H9 (cell line): ENCODE results near the gene AP1S3. TPM values are rescaled to one million over a fixed set of nuclear protein-coding genes. Genes with fewer than 3 reads are reported as not detected.

ENCODE experiments used
- DNase-seq: peaks from one replicate; pipeline ENCODE4 v3.0.0-alpha.2; 2017
- H2AFZ ChIP-seq: one replicate; pipeline ENCODE4 v1.6.1; 2013; ENCODE audit warnings: mild to moderate bottlenecking, low read length, control low read depth, moderate library complexity
- H2AK5ac ChIP-seq: 2 replicates; pipeline ENCODE4 v1.6.1; 2013; ENCODE audit warnings: low read length, control low read depth, mixed read lengths; ENCODE audit not compliant: insufficient read length
- H2BK120ac ChIP-seq: one replicate; pipeline ENCODE4 v1.6.1; 2013; ENCODE audit warnings: low read depth, mild to moderate bottlenecking, low read length, control low read depth, inconsistent platforms; ENCODE audit not compliant: poor library complexity, severe bottlenecking
- H2BK12ac ChIP-seq: 2 replicates; pipeline ENCODE4 v1.6.1; 2013; ENCODE audit warnings: low read length, control low read depth, mixed read lengths, low read depth; ENCODE audit not compliant: insufficient read length
- H2BK15ac ChIP-seq: 2 replicates; pipeline ENCODE4 v1.6.1; 2013; ENCODE audit warnings: low read depth, low read length, control low read depth
- H2BK20ac ChIP-seq: one replicate; pipeline ENCODE4 v1.6.1; 2013; ENCODE audit warnings: low read depth, mild to moderate bottlenecking, low read length, control low read depth, inconsistent platforms; ENCODE audit not compliant: poor library complexity, severe bottlenecking
- H2BK5ac ChIP-seq: 2 replicates; pipeline ENCODE4 v1.6.1; 2013; ENCODE audit warnings: low read length, control low read depth, mixed read lengths; ENCODE audit not compliant: insufficient read length
- H3K14ac ChIP-seq: 2 replicates; pipeline ENCODE4 v1.6.1; 2013; ENCODE audit warnings: low read length, control low read depth; ENCODE audit not compliant: insufficient read depth
- H3K18ac ChIP-seq: 2 replicates; pipeline ENCODE4 v1.6.1; 2013; ENCODE audit warnings: low read depth, mild to moderate bottlenecking, mixed read lengths, low read length, control low read depth; ENCODE audit not compliant: insufficient read length
- H3K23ac ChIP-seq: 2 replicates; pipeline ENCODE4 v1.6.1; 2013; ENCODE audit warnings: low read length, control low read depth, mixed read lengths, low read depth; ENCODE audit not compliant: insufficient read length
- H3K23me2 ChIP-seq: 2 replicates; pipeline ENCODE4 v1.6.1; 2013; ENCODE audit warnings: low read depth, mild to moderate bottlenecking, mixed read lengths, low read length, control low read depth; ENCODE audit not compliant: insufficient read length, poor library complexity, severe bottlenecking
- H3K27ac ChIP-seq: 2 replicates; pipeline ENCODE4 v1.5.1; 2013; ENCODE audit warnings: low read length, control low read depth, mixed read lengths, low read depth; ENCODE audit not compliant: insufficient read length
- H3K27me3 ChIP-seq: 2 replicates; pipeline ENCODE4 v1.6.1; 2013; ENCODE audit warnings: low read length, control low read depth, inconsistent platforms; ENCODE audit not compliant: insufficient read depth
- H3K4ac ChIP-seq: 2 replicates; pipeline ENCODE4 v1.6.1; 2013; ENCODE audit warnings: low read depth, mild to moderate bottlenecking, control low read depth, inconsistent platforms, low read length, moderate library complexity
- H3K4me1 ChIP-seq: 2 replicates; pipeline ENCODE4 v1.6.1; 2013; ENCODE audit warnings: low read length, control low read depth, inconsistent platforms; ENCODE audit not compliant: insufficient read depth
- H3K4me2 ChIP-seq: 2 replicates; pipeline ENCODE4 v1.6.1; 2013; ENCODE audit warnings: low read length, control low read depth, mixed read lengths; ENCODE audit not compliant: insufficient read length, insufficient read depth
- H3K56ac ChIP-seq: 2 replicates; pipeline ENCODE4 v1.6.1; 2013; ENCODE audit warnings: low read depth, mild to moderate bottlenecking, mixed read lengths, low read length, control low read depth; ENCODE audit not compliant: insufficient read length
- H3K79me1 ChIP-seq: 2 replicates; pipeline ENCODE4 v1.6.1; 2013; ENCODE audit warnings: low read depth, mild to moderate bottlenecking, moderate library complexity, low read length, control low read depth, inconsistent platforms; ENCODE audit not compliant: insufficient read depth, poor library complexity, severe bottlenecking
- H3K79me2 ChIP-seq: 2 replicates; pipeline ENCODE4 v1.6.1; 2013; ENCODE audit warnings: low read length, control low read depth, inconsistent platforms; ENCODE audit not compliant: insufficient read depth
- H3K9ac ChIP-seq: 2 replicates; pipeline ENCODE4 v1.6.1; 2013; ENCODE audit warnings: low read length, control low read depth, mixed read lengths; ENCODE audit not compliant: insufficient read length; ENCODE audit errors: extremely low read depth
- H3K9me3 ChIP-seq: one replicate; pipeline ENCODE4 v1.6.1; 2013; ENCODE audit warnings: low read depth, low read length, inconsistent platforms; ENCODE audit not compliant: control insufficient read depth
- H3T11ph ChIP-seq: one replicate; pipeline ENCODE4 v1.6.1; 2013; ENCODE audit warnings: mild to moderate bottlenecking, low read length, control low read depth, inconsistent platforms
- H4K20me1 ChIP-seq: one replicate; pipeline ENCODE4 v1.6.1; 2013; ENCODE audit not compliant: control insufficient read depth, insufficient read length, insufficient read depth
- H4K5ac ChIP-seq: 2 replicates; pipeline ENCODE4 v1.6.1; 2013; ENCODE audit warnings: low read depth, mild to moderate bottlenecking, mixed read lengths, low read length, control low read depth; ENCODE audit not compliant: insufficient read length
- H4K8ac ChIP-seq: replicated peaks from 2 replicates; pipeline ENCODE4 v1.6.1; 2013; ENCODE audit warnings: low read length, control low read depth, mixed read lengths, low read depth; ENCODE audit not compliant: insufficient read length
- H4K91ac ChIP-seq: 2 replicates; pipeline ENCODE4 v1.6.1; 2013; ENCODE audit warnings: low read depth, mild to moderate bottlenecking, moderate library complexity, mixed read lengths, low read length, control low read depth; ENCODE audit not compliant: insufficient read length
- H3K27ac Mint-ChIP-seq, 3 experiments: 2 replicates in 2 of 3; 3 replicates in 1 of 3; pipeline ENCODE4 v1.8.0; 2020 to 2021; ENCODE audit warnings: mixed read lengths in 3 of 3, mild to moderate bottlenecking in 1 of 3, moderate library complexity in 1 of 3
- H3K27me3 Mint-ChIP-seq: 2 replicates; pipeline ENCODE4 v1.8.0; 2021; ENCODE audit warnings: low read depth, mild to moderate bottlenecking, moderate library complexity, mixed read lengths
- H3K36me3 Mint-ChIP-seq, 3 experiments: 2 replicates in 2 of 3; 3 replicates in 1 of 3; pipeline ENCODE4 v1.8.0; 2020 to 2021; ENCODE audit warnings: low read depth in 3 of 3, mixed read lengths in 3 of 3; ENCODE audit not compliant: insufficient read depth in 1 of 3
- H3K4me1 Mint-ChIP-seq, 2 experiments: 2 replicates each; pipeline ENCODE4 v1.8.0; 2020; ENCODE audit warnings: mixed read lengths in 2 of 2
- H3K4me3 Mint-ChIP-seq, 2 experiments: 2 replicates in 1 of 2; 3 replicates in 1 of 2; pipeline ENCODE4 v1.8.0; 2020 to 2021; ENCODE audit warnings: mild to moderate bottlenecking in 2 of 2, mixed read lengths in 2 of 2, moderate library complexity in 1 of 2
- H3K9me3 Mint-ChIP-seq, 2 experiments: 2 replicates in 1 of 2; 3 replicates in 1 of 2; pipeline ENCODE4 v1.8.0; 2020; ENCODE audit warnings: mild to moderate bottlenecking in 2 of 2, mixed read lengths in 2 of 2, moderate library complexity in 1 of 2
- CTCF ChIP-seq: fragments of 200-600 bp; sonication (generic); conservative IDR thresholded peaks from 3 replicates; pipeline ENCODE4 v1.8.0; 2021; ENCODE audit warnings: antibody characterized with exemption, mild to moderate bottlenecking
- WGBS: extraction: QIAGEN DNeasy Blood & Tissue Kit; methylation state at CpG from one replicate; pipeline ENCODE4 v1.1.7; 2013; ENCODE audit warnings: missing lambda C conversion rate, low lambda C conversion rate, mixed read lengths; ENCODE audit not compliant: insufficient read length; ENCODE audit errors: extremely low coverage; 5-methylcytosine and 5-hydroxymethylcytosine counted together
- total RNA-seq: library from RNA; stranded (reverse); gene quantifications from 2 replicates; pipeline ENCODE4 v1.2.1, GENCODE V29; 2021

The AP1S3 gene
- total RNA-seq, 1 experiment from 2014 or later, result 8.7 TPM

- DNase-seq, result no peak
- no peak overlapping the region for H2BK15ac ChIP-seq
- no peak overlapping the region for H3K18ac ChIP-seq
- H3K23ac ChIP-seq, result no peak overlapping the region
- H3T11ph ChIP-seq, result no peak overlapping the region
- H3K36me3 Mint-ChIP-seq, result no peaks in the 10 kb centered on the region
- no peak overlapping the region for H4K5ac ChIP-seq
- H3K27ac ChIP-seq, result no peak overlapping the region
- no peak overlapping the region for H3K14ac ChIP-seq
- H3K27me3 Mint-ChIP-seq, result no peaks in the 10 kb centered on the region
- no peak overlapping the region for H3K9ac ChIP-seq
- H3K27me3 ChIP-seq, result no peaks in the 10 kb centered on the region
- H4K91ac ChIP-seq, result no peak overlapping the region
- no peak overlapping the region for H2BK120ac ChIP-seq
- no peak overlapping the region for H2BK5ac ChIP-seq
- H3K79me1 ChIP-seq, result no peaks in the 10 kb centered on the region
- H2BK12ac ChIP-seq, result no peak overlapping the region
- H3K9me3 Mint-ChIP-seq, result no peaks in the 10 kb centered on the region
- H3K9me3 ChIP-seq, result no peaks in the 10 kb centered on the region
- H3K4me3 Mint-ChIP-seq, result no peak overlapping the region
- H3K79me2 ChIP-seq, result no peaks in the 10 kb centered on the region
- no peak overlapping the region for H3K4ac ChIP-seq
- no peak overlapping the region for H3K56ac ChIP-seq
- H4K20me1 ChIP-seq, result no peaks in the 10 kb centered on the region
- no peak overlapping the region for H2AK5ac ChIP-seq
- peaks cover 5% of the 10 kb centered on the region; the same call in 1 of the 2 replicates for H3K4me1 ChIP-seq
- no peak overlapping the region for H3K27ac Mint-ChIP-seq
- H4K8ac ChIP-seq, result no peak overlapping the region
- H3K4me1 Mint-ChIP-seq, result peaks cover 27 to 32% of the 10 kb centered on the region in 2 experiments
- no CpG with 5 or more reads among the region's 2 CpGs for WGBS
- no peak overlapping the region for H2AFZ ChIP-seq
- no peak overlapping the region for H2BK20ac ChIP-seq
- no peaks in the 10 kb centered on the region for H3K23me2 ChIP-seq
- H3K4me2 ChIP-seq, result no peak overlapping the region
- no peak for TF ChIP-seq CTCF
Measured at GRCh38 chr2:223729781-223730180, 107.6 kb downstream of the AP1S3 start.
